Adrenal gland (tissue), 12 donors: ENCODE results near the gene GGTLC2. TPM values are rescaled to one million over a fixed set of nuclear protein-coding genes. Genes with fewer than 3 reads are reported as not detected.

Experiments
- DNase-seq, 7 donors: peaks; one replicate each; pipeline ENCODE4 v3.0.0-alpha.2; 2019 to 2020
- H3K27ac ChIP-seq, 5 donors: fragments of 200-600 bp; sonication (generic) in 4 of 5; 1 replicate in 3 of 5; 2 replicates in 2 of 5; pipeline versions ENCODE4 v1.5.1 to v1.8.0; 2016 to 2020; ENCODE audit warnings: mild to moderate bottlenecking in 1 of 5
- H3K27me3 ChIP-seq: fragments of 200-600 bp; 2 replicates; pipeline ENCODE4 v1.8.0; 2021
- H3K36me3 ChIP-seq, 2 donors: fragments of 200-600 bp; replicated peaks in 1 of 2; 1 replicate in 1 of 2; 2 replicates in 1 of 2; pipeline versions ENCODE4 v1.5.1 to v1.8.0; 2018 to 2022
- H3K4me1 ChIP-seq, 2 donors: fragments of 200-600 bp; replicated peaks in 1 of 2; 1 replicate in 1 of 2; 2 replicates in 1 of 2; pipeline versions ENCODE4 v1.5.1 to v1.8.0; 2018 to 2021
- H3K4me3 ChIP-seq, 4 donors: fragments of 200-600 bp; sonication (generic) in 3 of 4; one replicate each; pipeline ENCODE4 v1.5.1; 2016 to 2018
- H3K9me3 ChIP-seq, 3 donors: fragments of 200-600 bp; sonication (generic) in 1 of 3; replicated peaks in 1 of 3; 1 replicate in 2 of 3; 2 replicates in 1 of 3; pipeline versions ENCODE4 v1.5.1 to v1.8.0; 2016 to 2021
- CTCF ChIP-seq, 6 experiments: fragments of 450-650 bp in 4 of 6; fragments of 200-600 bp in 2 of 6; sonication (generic) in 1 of 6; IDR thresholded peaks; 1 replicate in 5 of 6; 2 replicates in 1 of 6; pipeline versions ENCODE4 v1.5.1 to v1.8.0; 2016 to 2021; ENCODE audit warnings: antibody characterized with exemption in 6 of 6, mild to moderate bottlenecking in 2 of 6, moderate library complexity in 1 of 6
- POLR2A ChIP-seq, 2 donors: fragments of 450-650 bp; IDR thresholded peaks; one replicate each; pipeline ENCODE4 v1.6.1; 2017; ENCODE audit warnings: antibody characterized with exemption in 2 of 2, mild to moderate bottlenecking in 2 of 2, moderate library complexity in 1 of 2
- WGBS, 4 donors: extraction: QIAGEN DNeasy Blood & Tissue Kit in 2 of 4; methylation state at CpG; one replicate each; pipeline versions ENCODE4 v1.1.5 to v1.1.7; 2013 to 2017; 5-methylcytosine and 5-hydroxymethylcytosine counted together
- intact Hi-C, 2 donors: fragments of 100-400 bp; cut with DNase I; formaldehyde crosslinking; loops; one replicate each; pipeline versions ENCODE4 v1.14.1 to v1.15.0; 2022 to 2023
- polyA plus RNA-seq, 3 donors: library from polyadenylated mRNA; stranded (reverse); fragments of 200-250 nt in 2 of 3; fragments of 350-450 nt in 1 of 3; fragmentation: Illumina TruSeq in 1 of 3; extraction: RNeasy Lipid Tissue Mini Kit (QIAGEN cat#74804) in 1 of 3; gene quantifications; one replicate each; pipeline ENCODE4 v1.2.3, GENCODE V29; 2013 to 2014
- total RNA-seq, 9 donors: library from RNA; depleted of rRNA in 4 of 9; stranded (reverse); fragments of >200 nt in 4 of 9; fragments of 120-200 nt in 1 of 9; fragmentation: NEBNext Ultra II Directional in 1 of 9; extraction: Animal tissue kit (Norgen Biotek cat#: 25700) in 1 of 9; gene quantifications; one replicate each; pipeline versions ENCODE4 v1.1.0 to v1.2.4, GENCODE V29; 2013 to 2023
- donor health status: healthy with polysubstance abuse.
- donor health status: Bipolar disorder and iron deficiency.
- donor health status: DM: yes; HTN: yes; CAD: no.
- donor health status: DM: no; HTN: no; CAD: no.
- donor health status: DM: no; HTN: no; CAD: no.
- donor health status: DM: yes; HTN: yes; CAD: no.

Gene GGTLC2
- total and polyA plus RNA-seq, 12 donors = not detected

DNA sequence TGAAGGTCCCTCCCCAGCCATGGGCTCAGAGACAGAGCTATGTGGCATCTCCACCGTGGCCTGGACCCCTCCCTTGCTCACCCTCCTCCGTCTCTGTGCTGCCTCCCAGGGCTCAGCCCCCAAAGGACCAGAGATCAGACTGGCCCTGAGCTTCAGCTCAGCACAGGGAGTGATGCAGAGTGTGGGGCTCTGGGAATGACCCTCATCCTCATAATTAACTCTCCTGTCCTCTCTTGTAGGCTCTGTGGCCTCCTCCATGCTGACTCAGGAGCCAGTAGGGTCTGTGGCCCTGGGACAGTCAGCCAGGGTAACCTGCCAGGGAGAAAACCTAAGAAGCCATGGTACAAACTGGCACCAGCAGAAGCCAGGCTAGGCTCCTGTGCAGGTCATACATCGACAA lies 28.7 kb downstream of the GGTLC2 start:
- Histone ChIP-seq H3K36me3 (no peaks in the 10 kb centered on the region), H3K9me3 (no peaks in the 10 kb centered on the region), H3K4me1 (no peaks in the 10 kb centered on the region), H3K27ac (no peak overlapping the region), H3K4me3 (no peak overlapping the region), H3K27me3 (peaks cover 5% of the 10 kb centered on the region)
- WGBS, 4 donors = 55 to 91% (median 76%) methylated on average over 2 to 3 of the region's 3 CpGs
- TF ChIP-seq POLR2A (IDR thresholded peaks at IDR 0.05) = no peak
- no peak for TF ChIP-seq CTCF (IDR thresholded peaks at IDR 0.05)
- intact Hi-C loops = no loop called here
- DNase-seq = no peak

- H3K36me3 ChIP-seq = no peaks in the 10 kb centered on the region
- H3K4me1 ChIP-seq = no peaks in the 10 kb centered on the region
- DNase-seq = no peak
- intact Hi-C loops = no loop called here
- H3K27ac ChIP-seq = no peak overlapping the region
- TF ChIP-seq POLR2A (IDR thresholded peaks at IDR 0.05) = no peak
- no peak for TF ChIP-seq CTCF (IDR thresholded peaks at IDR 0.05)
- H3K9me3 ChIP-seq = no peaks in the 10 kb centered on the region
- WGBS, 4 donors = 80 to 92% (median 83%) methylated on average over 2 of the region's 2 CpGs
- no peak overlapping the region for H3K4me3 ChIP-seq
- H3K27me3 ChIP-seq = peaks cover 5% of the 10 kb centered on the region
Observed at GRCh38 chr22:22673628-22674027, 29.2 kb downstream of the GGTLC2 start.

- no peak for DNase-seq
- no peak for TF ChIP-seq POLR2A (IDR thresholded peaks at IDR 0.05)
- TF ChIP-seq CTCF (IDR thresholded peaks at IDR 0.05) = no peak
- no peak overlapping the region for H3K4me3 ChIP-seq
- H3K9me3 ChIP-seq = no peaks in the 10 kb centered on the region
- 84 to 96% (median 89%) methylated on average over 4 of the region's 4 CpGs for WGBS, 4 donors
- H3K36me3 ChIP-seq = no peaks in the 10 kb centered on the region
- H3K4me1 ChIP-seq = no peaks in the 10 kb centered on the region
- intact Hi-C loops = no loop called here
- peaks cover 5% of the 10 kb centered on the region for H3K27me3 ChIP-seq
- H3K27ac ChIP-seq = no peak overlapping the region
Observed at GRCh38 chr22:22674467-22674866, 30.1 kb downstream of the GGTLC2 start.

- Histone ChIP-seq H3K4me1 (peaks cover 4 to 10% of the 10 kb centered on the region in 2 donors), H3K9me3 (no peaks in the 10 kb centered on the region), H3K4me3 (no peak overlapping the region), H3K36me3 (no peaks in the 10 kb centered on the region), H3K27ac (no peak overlapping the region), H3K27me3 (peaks cover 5% of the 10 kb centered on the region)
- intact Hi-C loops = no loop called here
- no peak for TF ChIP-seq CTCF (IDR thresholded peaks at IDR 0.05)
- TF ChIP-seq POLR2A (IDR thresholded peaks at IDR 0.05) = no peak
- 93 to 96% (median 94%) methylated on average over 4 of the region's 4 CpGs for WGBS, 4 donors
- DNase-seq = no peak
Observed at GRCh38 chr22:22678970-22679369, 34.6 kb downstream of the GGTLC2 start.
